ENCODE data around the gene GFOD2. TPM values are rescaled to one million over a fixed set of nuclear protein-coding genes. Genes with fewer than 3 reads are reported as not detected.

Gene GFOD2
- polyA plus RNA-seq, 3 donors: 3.7 to 9.4 (median 3.8) TPM

- H3K4me3 Mint-ChIP-seq: no peak overlapping the region
- Histone ChIP-seq H4K20me1 (ENCODE audit: insufficient read depth, low read length) (peaks cover 11% of the 10 kb centered on the region), H3K9ac (ENCODE audit: insufficient read depth, low read length, poor library complexity, severe bottlenecking) (no peak overlapping the region), H3K36me3 (replicated peaks in 1 of 2; ENCODE audit: control insufficient read depth in 1 of 2, insufficient read depth in 2 of 2, low read length in 2 of 2) (no peaks in the 10 kb centered on the region), H3K4me2 (replicated peaks; ENCODE audit: extremely low read depth, low read length, poor library complexity, severe bottlenecking) (no peak overlapping the region), H3K4me1 (ENCODE audit: control insufficient read depth in 1 of 2, insufficient read depth in 2 of 2, low read length in 2 of 2) (peaks cover 11% of the 10 kb centered on the region in 2 donors), H2AFZ (ENCODE audit: insufficient read depth, low read depth, low read length, poor library complexity, severe bottlenecking) (no peak overlapping the region), H3K79me2 (ENCODE audit: insufficient read depth, low read length) (peaks cover 21% of the 10 kb centered on the region), H3K4me3 (replicated peaks in 1 of 3; ENCODE audit: low read depth in 2 of 3, low read length in 3 of 3) (no peak overlapping the region), H3K9me3 (replicated peaks in 1 of 2; ENCODE audit: control insufficient read depth in 1 of 2, insufficient read depth in 1 of 2, low read length in 2 of 2) (no peaks in the 10 kb centered on the region), H3K27me3 (ENCODE audit: control insufficient read depth in 2 of 2, insufficient read depth in 2 of 2, low read length in 2 of 2) (no peaks in the 10 kb centered on the region), H3K27ac (ENCODE audit: low read depth in 1 of 2, low read length in 2 of 2) (no peak overlapping the region)
- H3K27me3 Mint-ChIP-seq (ENCODE audit: low read depth in 3 of 3): no peaks in the 10 kb centered on the region
- peaks cover 16% of the 10 kb centered on the region for H3K4me1 Mint-ChIP-seq
- H3K27ac Mint-ChIP-seq: no peak overlapping the region
- intact Hi-C loops (cut with micrococcal nuclease): no loop called here
- TF ChIP-seq CTCF (IDR thresholded peaks at IDR 0.05): no peak
- peaks cover 0 to 1% (median 0%) of the 10 kb centered on the region in 7 donors for H3K9me3 Mint-ChIP-seq
- no peak for DNase-seq
- no CpG with 5 or more reads among the region's 1 CpG for WGBS (ENCODE audit: insufficient coverage)
- peaks cover 3 to 7% of the 10 kb centered on the region in 2 donors for H3K36me3 Mint-ChIP-seq
These were observed 10.1 kb downstream of the GFOD2 start for GRCh38 chr16:67709050-67709449.

GRCh38 chr16:67708368-67708771, 10.7 kb downstream of the GFOD2 start:
- Histone ChIP-seq H3K79me2 (ENCODE audit: insufficient read depth, low read length) (peaks cover 20% of the 10 kb centered on the region), H3K27me3 (ENCODE audit: control insufficient read depth in 2 of 2, insufficient read depth in 2 of 2, low read length in 2 of 2) (no peaks in the 10 kb centered on the region), H3K9me3 (replicated peaks in 1 of 2; ENCODE audit: control insufficient read depth in 1 of 2, insufficient read depth in 1 of 2, low read length in 2 of 2) (no peaks in the 10 kb centered on the region), H3K4me1 (ENCODE audit: control insufficient read depth in 1 of 2, insufficient read depth in 2 of 2, low read length in 2 of 2) (peaks cover 4 to 5% of the 10 kb centered on the region in 2 donors), H3K36me3 (replicated peaks in 1 of 2; ENCODE audit: control insufficient read depth in 1 of 2, insufficient read depth in 2 of 2, low read length in 2 of 2) (no peaks in the 10 kb centered on the region), H2AFZ (ENCODE audit: insufficient read depth, low read depth, low read length, poor library complexity, severe bottlenecking) (no peak overlapping the region), H3K4me3 (replicated peaks in 1 of 3; ENCODE audit: low read depth in 2 of 3, low read length in 3 of 3) (no peak overlapping the region), H3K27ac (ENCODE audit: low read depth in 1 of 2, low read length in 2 of 2) (no peak overlapping the region), H3K4me2 (replicated peaks; ENCODE audit: extremely low read depth, low read length, poor library complexity, severe bottlenecking) (no peak overlapping the region), H3K9ac (ENCODE audit: insufficient read depth, low read length, poor library complexity, severe bottlenecking) (no peak overlapping the region), H4K20me1 (ENCODE audit: insufficient read depth, low read length) (peaks cover 4% of the 10 kb centered on the region)
- WGBS (ENCODE audit: insufficient coverage): no CpG with 5 or more reads among the region's 2 CpGs
- peaks cover 0 to 1% (median 0%) of the 10 kb centered on the region in 7 donors for H3K9me3 Mint-ChIP-seq
- H3K4me3 Mint-ChIP-seq: no peak overlapping the region
- DNase-seq: no peak
- intact Hi-C loops (cut with micrococcal nuclease): no loop called here
- no peak for TF ChIP-seq CTCF (IDR thresholded peaks at IDR 0.05)
- H3K36me3 Mint-ChIP-seq: peaks cover 3 to 7% of the 10 kb centered on the region in 2 donors
- no peaks in the 10 kb centered on the region for H3K27me3 Mint-ChIP-seq (ENCODE audit: low read depth in 3 of 3)
- no peak overlapping the region for H3K27ac Mint-ChIP-seq
- H3K4me1 Mint-ChIP-seq: peaks cover 9% of the 10 kb centered on the region
